T-helper 2 cell (primary cell): ENCODE results near the gene PIP4K2A.
"Not testable (repeated sequence)": the region's sequence is repeated elsewhere in the genome, so short reads cannot be mapped to it uniquely, and the experiment has no call there.

ENCODE experiments used
- DNase-seq, 5 experiments: peaks; one replicate each; pipeline versions ENCODE4 v3.0.0 to v3.0.0-alpha.2; 2012 to 2022

The PIP4K2A gene

DNA sequence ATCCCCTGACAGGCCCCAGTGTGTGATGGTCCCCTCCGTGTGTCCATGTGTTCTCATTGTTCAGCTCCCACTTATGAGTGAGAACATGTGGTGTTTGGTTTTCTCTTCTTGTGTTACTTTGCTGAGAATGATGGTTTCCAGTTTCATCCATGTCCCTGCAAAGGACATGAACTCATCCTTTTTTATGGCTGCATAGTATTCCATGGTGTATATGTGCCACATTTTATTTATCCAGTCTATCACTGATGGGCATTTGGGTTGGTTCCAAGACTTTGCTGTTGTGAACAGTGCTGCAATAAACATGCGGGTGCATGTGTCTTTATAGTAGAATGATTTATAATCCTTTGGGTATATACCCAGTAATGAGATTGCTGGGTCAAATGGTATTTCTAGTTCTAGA, 206.2 kb downstream of the PIP4K2A start:
- not testable (repeated sequence) for DNase-seq

DNA sequence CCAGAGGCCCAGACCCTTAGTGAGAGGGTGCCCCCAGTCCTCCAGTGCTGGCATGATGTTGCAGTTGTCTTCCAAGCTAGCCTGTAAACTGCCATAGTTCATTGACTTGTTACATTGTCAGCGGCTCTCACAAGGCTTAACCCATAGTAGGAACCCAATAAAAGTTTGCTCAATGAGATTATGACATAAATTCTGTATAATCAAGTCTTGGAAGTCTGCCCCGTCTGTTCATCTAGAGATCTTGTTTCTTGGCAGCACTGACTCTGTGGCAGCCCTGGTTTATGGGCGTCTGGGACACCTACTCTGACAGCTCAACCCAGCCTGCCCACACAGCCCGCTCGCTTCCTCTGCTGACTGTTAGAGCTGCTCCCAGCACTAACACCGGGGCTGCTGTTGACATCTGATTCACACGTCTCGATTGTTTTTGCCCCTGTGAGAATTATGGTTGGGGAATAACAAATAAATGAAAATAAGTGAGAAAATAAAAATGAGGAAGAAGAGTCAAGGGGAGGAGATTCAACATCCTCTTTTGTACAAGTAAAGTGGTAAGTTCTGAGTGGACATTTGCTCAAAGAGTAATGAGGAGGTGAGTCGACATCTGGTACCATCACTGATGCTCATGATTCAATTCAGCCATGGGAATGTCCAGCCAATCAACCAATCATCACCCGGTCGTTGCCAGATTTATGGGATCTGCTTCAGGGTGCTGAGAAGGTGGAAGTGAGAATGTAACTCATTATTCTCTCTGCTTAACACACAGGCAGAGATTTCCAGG, 208.3 kb downstream of the PIP4K2A start:
- peak in 2 of 5 experiments; percentile 54 to 69 for DNase-seq

DNA sequence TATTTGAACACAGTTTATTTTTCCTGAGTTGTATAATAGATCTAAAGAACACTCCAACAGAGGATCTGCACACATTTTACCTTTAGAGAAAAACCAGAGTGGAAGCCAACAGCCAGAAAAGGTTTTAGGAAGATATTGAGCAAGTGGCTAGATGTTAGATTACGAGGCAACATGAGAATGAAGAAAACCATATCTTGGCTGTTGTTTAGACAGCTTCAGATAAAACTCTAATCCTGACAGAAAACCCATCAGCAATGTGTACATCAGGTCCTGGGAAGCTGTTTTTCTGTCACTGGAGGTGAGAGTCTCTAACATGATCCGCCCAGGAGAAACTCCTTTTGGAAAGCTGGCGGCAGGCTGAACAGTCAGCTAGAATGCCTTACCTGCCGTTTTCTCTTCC, 209.6 kb downstream of the PIP4K2A start:
- DNase-seq = no peak

DNA sequence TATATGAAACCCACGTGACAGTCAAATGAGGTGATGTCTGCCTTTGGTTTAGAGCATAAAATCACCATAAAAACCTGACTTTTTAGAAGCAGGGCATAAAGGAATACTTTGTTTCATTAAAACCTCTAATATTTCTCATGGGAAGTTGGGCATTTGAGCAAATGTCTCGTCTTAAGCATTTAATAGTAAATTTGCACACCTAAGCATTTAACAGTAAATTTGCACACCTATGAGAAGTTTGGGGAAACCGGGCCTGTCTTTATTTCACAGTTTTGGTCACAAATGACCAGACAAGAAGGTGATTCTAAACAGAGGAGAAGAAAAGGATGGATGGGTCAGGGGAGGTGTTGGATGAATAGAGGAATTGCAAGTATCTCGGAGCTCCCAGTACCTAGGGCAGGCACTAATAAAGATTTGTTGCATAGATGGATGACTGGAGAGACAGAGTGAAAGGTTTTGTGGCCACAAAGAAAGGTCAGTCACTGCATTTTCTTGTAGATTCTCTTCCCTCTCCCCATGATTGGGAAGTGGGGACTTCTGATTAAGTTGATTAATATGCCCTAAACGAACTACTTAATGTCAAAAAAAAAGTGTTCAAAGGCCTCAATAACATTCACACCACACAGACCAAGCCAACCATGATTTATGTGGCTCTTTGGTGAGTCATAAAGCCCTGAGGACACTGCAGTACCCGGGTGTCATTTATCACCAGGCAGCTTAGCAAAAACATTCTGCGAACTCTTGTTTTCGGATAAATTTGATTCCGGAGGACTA, 210.9 kb downstream of the PIP4K2A start:
- DNase-seq = no peak

DNA sequence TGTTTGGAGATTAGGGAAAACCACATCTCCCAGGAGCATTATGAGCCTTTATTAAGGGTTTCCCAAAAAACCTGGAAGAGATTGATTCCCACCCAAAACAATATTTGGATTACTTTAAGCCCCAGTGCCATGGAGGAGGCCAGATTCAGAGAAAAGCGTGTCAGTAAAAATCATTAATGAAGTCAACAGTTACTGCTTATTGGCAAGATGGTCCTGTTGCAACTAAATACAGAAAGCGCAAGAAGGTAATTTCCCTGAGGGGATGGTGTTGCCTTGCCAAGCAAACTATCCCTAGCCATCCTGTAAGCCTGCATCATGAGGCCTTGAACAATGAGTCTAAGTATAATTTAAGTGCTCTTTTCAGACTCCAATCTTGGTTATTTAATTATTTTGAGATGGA, 212.5 kb downstream of the PIP4K2A start:
- DNase-seq = no peak

DNA sequence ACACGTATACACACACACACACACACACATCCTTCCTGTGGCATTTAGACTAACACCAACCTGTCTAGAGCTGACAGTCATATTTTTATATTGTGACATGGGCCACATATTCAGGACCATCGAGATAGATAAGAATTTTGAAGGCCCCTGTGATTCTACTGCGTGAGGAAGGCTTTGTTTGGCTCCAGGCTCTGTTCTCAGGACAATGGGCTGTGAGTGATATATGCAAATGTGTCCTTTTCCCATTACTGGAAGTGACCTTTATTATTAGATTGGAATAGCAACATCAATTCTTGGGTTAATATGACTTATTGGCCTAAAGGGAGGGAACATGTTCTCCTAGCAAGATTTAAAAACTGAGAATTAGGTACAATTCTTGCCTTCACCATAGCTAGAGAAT, 213.0 kb downstream of the PIP4K2A start:
- DNase-seq = peak in 1 of 5 experiments; percentile 39

DNA sequence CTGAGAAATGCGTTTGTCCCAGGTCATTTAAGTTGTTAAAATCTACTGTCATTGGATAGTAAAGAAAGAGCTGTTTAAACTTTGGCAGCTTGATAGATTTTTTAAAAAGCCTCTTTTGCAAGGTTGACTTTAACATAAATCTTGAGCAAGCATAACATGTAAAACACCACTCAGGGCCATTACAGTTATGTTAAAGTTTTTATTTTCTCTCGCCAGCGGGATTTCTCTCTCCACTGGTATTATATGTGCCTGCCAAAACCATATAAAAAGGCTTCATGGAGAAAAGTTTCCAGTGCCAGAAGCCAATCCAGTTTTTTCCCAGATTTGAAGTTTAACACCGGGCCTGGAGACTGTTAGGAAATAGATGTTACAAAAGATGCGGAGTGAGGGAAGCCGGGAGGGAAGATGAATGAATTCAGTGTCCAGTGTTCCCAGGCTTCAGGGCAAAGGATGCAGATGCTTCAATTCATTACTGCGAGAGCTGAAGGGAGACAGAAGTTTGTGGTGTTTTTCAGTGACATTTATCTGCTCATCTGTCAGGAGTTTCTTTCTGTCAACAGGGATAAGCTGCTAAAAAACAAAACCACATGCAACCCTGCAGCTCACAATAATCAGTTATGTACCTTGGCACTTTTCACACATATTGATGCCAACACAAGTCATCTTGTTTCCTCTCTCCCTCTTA, 213.6 kb downstream of the PIP4K2A start:
- DNase-seq = no peak

DNA sequence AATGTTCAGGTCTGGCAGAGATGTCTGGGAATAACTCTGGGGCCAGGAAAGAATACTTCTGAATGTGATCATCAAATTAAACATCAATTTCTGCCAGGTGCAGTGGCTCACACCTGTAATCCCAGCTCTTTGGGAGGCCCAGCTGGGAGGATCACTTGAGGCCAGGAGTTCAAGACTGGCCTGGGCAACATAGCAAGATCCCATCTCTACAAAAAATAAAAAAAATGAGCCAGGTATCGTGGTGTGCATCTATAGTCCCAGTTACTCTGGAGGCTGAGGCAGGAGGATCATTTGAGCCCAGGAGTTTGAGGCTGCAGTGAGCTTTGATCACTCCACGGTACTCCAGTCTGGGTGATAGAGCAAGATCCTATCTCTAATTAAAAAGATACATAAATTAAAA, 214.4 kb downstream of the PIP4K2A start:
- not testable (repeated sequence) for DNase-seq

DNA sequence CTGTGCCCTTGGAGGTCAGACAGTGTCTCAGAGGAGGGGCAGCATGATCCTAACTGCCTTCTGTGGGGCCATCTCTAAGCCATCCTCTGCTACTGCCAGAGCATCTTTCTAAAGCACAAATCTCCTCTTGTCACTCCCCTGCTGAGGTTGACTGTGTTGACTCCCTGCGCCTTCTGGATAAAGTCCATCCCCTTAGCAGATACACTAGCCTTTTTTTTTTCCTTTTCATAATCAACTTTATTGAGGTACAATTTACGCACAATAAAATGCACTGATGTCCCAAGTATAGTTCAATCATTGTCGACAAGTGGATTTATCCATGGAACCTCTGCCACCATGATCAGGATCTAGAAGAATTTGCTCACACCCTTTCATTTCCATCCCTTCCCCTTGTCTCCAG, 219.0 kb downstream of the PIP4K2A start:
- DNase-seq = no peak

DNA sequence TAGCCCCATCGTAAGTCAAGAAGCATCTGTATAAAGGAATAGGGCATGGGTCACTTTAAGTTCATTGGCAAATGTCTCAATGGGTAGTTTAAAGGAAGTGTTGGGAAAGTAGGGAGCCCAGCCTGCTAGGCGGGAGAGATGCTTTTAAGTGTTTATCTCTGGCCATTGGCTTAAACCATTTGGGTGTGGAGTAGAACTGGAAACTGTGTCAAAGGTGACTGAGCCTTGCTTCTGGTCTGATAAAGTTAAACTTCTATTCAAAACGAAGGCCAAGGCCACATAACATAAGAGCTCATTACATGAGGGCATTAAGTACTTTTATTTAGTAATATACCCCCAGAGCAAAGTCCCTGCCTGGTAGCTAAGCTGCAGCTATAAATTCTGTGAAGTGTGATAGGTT, 220.4 kb downstream of the PIP4K2A start:
- no peak for DNase-seq

DNA sequence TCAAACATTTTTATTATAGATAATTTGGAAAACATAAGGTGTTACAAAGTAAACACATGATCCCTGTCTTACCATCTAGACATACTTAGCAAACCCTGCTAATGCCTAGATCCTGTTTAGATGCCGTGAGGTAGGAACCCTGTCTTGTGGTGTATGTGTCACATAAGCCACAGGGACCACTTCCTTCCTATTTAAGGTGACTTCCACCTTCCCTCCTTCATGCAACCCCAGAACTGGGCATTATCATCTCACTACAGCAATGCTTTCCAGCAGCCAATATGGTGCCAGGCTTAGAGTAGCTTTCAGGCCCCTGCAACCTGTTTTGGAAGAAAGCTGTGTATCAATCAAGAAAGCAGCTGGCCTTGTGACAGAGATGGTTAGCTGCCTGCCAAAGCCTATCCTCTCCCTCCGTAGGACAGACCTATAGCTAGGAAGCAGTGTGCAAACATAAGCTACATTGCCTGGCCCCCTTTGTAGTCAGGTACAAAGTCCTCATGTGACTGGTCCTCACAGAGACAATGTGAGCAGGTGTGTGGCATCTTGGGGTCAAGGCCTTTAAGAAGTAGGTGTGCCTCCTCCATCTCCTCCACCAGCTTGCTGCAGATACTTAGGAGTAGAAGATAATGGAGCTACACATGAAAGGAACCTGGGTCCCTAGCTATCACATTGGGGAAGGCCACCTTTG, 222.3 kb downstream of the PIP4K2A start:
- DNase-seq = peak in 2 of 5 experiments; percentile 61 to 85

DNA sequence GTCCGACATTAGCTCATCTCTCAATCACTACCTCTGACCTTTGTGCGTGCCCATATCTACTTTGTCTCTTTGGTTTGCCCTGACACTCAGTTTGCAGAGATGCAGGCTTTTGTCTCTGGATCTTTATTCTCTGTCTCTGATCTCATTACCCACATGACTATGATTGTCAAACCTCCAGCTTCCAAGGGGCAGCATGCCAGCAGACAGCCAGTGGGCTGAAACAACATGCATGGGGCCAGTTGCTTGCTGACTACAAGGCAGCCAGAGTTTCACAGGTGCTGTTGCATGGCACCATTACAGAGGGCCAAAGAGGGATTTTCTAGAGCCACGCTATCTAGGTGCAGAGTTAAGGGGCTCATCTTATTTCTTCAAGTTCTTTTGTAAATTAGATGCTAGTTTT, 222.9 kb downstream of the PIP4K2A start:
- DNase-seq = no peak

DNA sequence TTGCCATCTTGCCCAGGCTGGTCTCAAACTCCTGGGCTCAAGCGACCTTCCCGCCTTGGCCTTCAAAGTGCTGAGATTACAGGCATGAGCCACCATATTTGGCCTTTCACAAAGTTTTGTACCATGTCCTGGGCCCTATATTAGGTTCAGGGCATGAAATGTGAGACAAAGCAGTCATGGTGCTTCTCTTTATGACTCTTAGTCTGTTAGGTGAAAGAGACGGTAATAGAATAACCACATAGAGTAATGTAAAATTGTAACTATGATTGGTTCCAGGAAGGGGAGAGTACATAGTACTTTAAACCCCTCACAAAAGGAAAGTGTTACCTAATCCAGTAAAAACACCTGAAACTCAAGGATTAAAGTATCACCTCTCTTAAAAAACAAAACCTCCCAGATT, 224.4 kb downstream of the PIP4K2A start:
- DNase-seq = no peak

DNA sequence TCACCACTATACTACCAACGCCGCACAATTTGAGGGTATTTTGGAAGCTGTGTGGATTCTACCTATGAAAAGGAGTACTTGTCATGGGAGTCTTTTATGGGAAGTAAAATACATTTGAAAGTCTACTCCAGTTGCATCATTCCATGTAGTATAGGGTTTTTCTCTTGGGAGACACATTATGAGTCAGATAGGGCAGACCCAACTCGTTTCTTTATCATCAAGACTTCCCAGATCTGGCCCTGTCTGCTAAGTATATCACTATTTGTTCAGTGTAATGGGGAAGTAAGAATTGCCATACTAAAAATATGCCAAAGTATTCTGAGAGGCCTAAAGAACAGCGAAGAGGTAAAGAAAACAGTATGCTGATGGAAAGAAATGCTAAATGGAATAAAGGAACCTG, 224.9 kb downstream of the PIP4K2A start:
- no peak for DNase-seq

DNA sequence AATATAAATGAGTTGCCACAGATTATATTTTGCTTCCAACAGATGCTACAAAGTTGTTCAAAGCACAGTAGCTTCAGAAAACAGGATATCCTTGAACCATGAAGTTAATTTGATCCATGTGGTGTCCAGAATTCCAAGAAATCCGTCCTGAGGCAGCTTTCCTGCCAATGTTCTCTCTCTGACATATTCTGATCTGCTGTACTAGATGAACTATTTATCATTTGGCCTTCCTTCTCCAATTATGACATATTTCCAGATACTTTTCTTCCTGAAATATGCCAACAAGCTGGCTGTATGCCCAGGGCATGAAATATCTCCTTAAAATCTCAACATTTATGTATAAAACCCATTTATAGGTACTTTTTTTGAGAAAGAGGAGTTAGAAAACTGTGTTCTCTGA, 227.9 kb downstream of the PIP4K2A start:
- no peak for DNase-seq
